Measurements from ENCODE around the gene MXD3.
"Not testable (repeated sequence)": the region's sequence is repeated elsewhere in the genome, so short reads cannot be mapped to it uniquely, and the experiment has no call there.

Gene MXD3

GRCh38 chr5:177311723-177312648, at the start of gene MXD3:
Gene MXD3 (minus strand): TSS chr5:177311898. CDS start chr5:177311830, 68 bp downstream.
- peak; percentile 96 for DNase-seq (ENCODE audit: low spot score)

GRCh38 chr5:177360740-177361139, 49.0 kb upstream of the MXD3 start:
- not testable (repeated sequence) for DNase-seq (ENCODE audit: low spot score)

GRCh38 chr5:177359860-177360259, 48.2 kb upstream of the MXD3 start:
- DNase-seq (ENCODE audit: low spot score), result no peak

- DNase-seq (ENCODE audit: low spot score), result no peak
Measured at GRCh38 chr5:177359451-177359851, 47.8 kb upstream of the MXD3 start.

GRCh38 chr5:177358370-177358819, 46.7 kb upstream of the MXD3 start:
- DNase-seq (ENCODE audit: low spot score), result no peak

- no peak for DNase-seq (ENCODE audit: low spot score)
Measured at GRCh38 chr5:177357459-177358351, 46.0 kb upstream of the MXD3 start, which contains the start of gene RGS14. Gene RGS14 (plus strand): TSS chr5:177357924. CDS start chr5:177358025, 101 bp downstream.

- DNase-seq (ENCODE audit: low spot score), result no peak
Measured at GRCh38 chr5:177357146-177357458, 45.4 kb upstream of the MXD3 start.

GRCh38 chr5:177356746-177357145, 45.0 kb upstream of the MXD3 start:
- DNase-seq (ENCODE audit: low spot score), result no peak

GRCh38 chr5:177355868-177356168, 44.1 kb upstream of the MXD3 start:
- no peak for DNase-seq (ENCODE audit: low spot score)

GRCh38 chr5:177355162-177355867, 43.6 kb upstream of the MXD3 start:
- DNase-seq (ENCODE audit: low spot score), result no peak

GRCh38 chr5:177354711-177355110, 43.0 kb upstream of the MXD3 start:
- DNase-seq (ENCODE audit: low spot score), result no peak

- DNase-seq (ENCODE audit: low spot score), result no peak
Measured at GRCh38 chr5:177354256-177354655, 42.6 kb upstream of the MXD3 start.

GRCh38 chr5:177353093-177353492, 41.4 kb upstream of the MXD3 start:
- DNase-seq (ENCODE audit: low spot score), result no peak

- DNase-seq (ENCODE audit: low spot score), result peak; percentile 97
Measured at GRCh38 chr5:177351392-177352329, 40.0 kb upstream of the MXD3 start, which contains the start of gene LMAN2. Gene LMAN2 (minus strand): TSS chr5:177351668. CDS start chr5:177351647, 21 bp downstream.

GRCh38 chr5:177350776-177351391, 39.2 kb upstream of the MXD3 start:
- DNase-seq (ENCODE audit: low spot score), result no peak

GRCh38 chr5:177349762-177350161, 38.1 kb upstream of the MXD3 start:
- no peak for DNase-seq (ENCODE audit: low spot score)

GRCh38 chr5:177349362-177349647, 37.6 kb upstream of the MXD3 start:
- DNase-seq (ENCODE audit: low spot score), result no peak

GRCh38 chr5:177347699-177348098, 36.0 kb upstream of the MXD3 start:
- DNase-seq (ENCODE audit: low spot score), result no peak

GRCh38 chr5:177346820-177347219, 35.1 kb upstream of the MXD3 start:
- no peak for DNase-seq (ENCODE audit: low spot score)

GRCh38 chr5:177344891-177345290, 33.2 kb upstream of the MXD3 start:
- DNase-seq (ENCODE audit: low spot score), result no peak

- DNase-seq (ENCODE audit: low spot score), result no peak
Measured at GRCh38 chr5:177343777-177344176, 32.1 kb upstream of the MXD3 start.
